AG08395 (cell line): ENCODE data around the gene APP.
A peak's percentile ranks its signal among the peaks of the same experiment; 100 is the strongest.
"Not testable (repeated sequence)": the region's sequence is repeated elsewhere in the genome, so short reads cannot be mapped to it uniquely, and the experiment has no call there.

Source experiments
- DNase-seq: peaks from one replicate; pipeline ENCODE4 v3.0.0; 2012; ENCODE audit warnings: mixed read lengths, low spot score

The APP gene

DNA sequence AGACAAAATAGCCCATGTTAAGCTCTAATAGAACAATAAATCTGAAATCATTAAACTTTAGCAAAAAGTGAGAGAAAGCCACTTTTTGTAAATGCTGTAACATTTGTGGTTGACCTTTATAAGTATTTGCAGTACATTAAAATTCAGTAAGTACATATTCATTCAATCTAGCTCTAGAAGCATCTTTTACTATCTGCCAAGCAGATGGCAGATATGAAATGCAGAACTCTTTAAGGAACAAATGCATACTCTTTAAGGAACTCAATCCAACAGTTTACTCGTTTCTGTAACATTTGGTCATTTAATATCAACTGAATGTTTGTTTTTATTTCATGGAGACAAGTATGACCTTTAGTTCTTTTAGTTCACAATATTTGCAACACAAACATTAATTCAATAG is 150.1 kb downstream of the APP start:
- no peak for DNase-seq

DNA sequence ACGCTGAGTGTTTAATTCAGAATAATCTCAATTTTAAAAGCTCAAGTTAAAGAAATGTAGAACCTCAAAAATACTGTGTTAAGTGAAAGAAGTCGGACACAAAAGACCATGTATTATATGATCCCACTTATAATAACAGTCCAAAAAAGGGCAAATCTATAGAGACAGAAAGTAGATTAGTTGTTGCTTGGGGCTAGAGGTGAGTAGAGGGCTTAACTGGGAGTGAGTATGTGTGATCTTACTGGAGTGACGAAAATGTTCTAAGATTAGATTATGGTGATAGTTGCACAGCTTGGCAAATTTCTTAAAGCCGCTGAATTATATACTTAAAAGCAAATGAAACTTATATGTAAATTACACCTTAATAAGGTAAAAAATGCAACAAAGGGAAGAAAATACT is 150.5 kb downstream of the APP start:
- DNase-seq: no peak

DNA sequence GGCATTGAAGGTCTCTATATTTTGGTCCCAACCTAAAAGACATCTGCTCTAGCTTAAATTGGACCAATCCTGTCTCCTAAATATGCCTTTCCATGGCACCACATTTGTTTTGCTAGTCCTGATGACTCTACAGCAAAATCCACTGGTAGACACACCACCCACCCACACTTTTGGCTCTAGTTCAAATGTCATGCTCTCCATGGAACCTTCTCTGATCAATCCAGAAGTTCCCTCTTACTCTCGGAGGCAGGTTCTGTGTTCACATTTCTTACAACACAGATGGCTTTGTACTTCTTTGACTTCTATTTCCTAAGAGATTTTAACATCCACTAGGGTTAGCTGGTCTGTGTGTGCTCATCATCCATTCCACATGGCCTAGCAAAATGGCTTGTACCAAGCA is 151.3 kb downstream of the APP start:
- DNase-seq: no peak

DNA sequence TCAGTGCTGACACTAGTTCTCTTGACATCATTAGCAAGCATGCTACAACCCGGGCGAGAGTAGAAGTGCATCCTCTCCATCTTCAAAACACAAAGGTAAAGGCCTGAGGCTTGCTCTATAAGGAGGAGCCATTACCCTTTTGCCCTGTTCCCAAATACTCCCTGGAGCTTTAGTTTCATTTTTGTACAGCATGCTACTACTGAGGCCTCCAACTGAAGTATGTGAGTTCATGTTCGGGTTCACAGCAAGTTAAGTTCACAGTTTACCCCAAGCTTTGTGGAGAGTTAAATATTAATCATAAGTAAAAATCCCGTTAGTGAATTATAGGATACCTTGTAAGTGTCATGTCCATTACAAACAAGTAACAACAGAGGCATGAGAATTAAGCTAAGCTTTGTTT is 156.6 kb downstream of the APP start:
- DNase-seq: no peak

DNA sequence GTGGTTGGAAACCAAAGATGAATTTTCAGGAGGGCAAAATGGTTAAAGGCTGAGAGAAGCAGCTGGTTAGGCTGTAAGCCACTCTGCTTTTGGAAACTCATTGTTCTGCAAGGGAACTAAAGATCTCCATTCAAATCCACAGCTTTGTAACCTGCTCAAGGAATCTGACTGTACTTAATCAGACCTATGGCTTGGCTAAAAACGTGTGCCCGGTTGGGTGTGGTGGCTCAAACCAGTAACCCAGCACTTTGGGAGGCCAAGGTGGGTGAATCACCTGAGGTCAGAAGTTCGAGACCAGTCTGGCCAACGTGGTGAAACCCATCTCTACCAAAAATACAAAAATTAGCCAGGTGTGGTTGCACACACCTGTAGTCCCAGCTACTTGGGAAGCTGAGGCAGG is 158.1 kb downstream of the APP start:
- DNase-seq: not testable (repeated sequence)

DNA sequence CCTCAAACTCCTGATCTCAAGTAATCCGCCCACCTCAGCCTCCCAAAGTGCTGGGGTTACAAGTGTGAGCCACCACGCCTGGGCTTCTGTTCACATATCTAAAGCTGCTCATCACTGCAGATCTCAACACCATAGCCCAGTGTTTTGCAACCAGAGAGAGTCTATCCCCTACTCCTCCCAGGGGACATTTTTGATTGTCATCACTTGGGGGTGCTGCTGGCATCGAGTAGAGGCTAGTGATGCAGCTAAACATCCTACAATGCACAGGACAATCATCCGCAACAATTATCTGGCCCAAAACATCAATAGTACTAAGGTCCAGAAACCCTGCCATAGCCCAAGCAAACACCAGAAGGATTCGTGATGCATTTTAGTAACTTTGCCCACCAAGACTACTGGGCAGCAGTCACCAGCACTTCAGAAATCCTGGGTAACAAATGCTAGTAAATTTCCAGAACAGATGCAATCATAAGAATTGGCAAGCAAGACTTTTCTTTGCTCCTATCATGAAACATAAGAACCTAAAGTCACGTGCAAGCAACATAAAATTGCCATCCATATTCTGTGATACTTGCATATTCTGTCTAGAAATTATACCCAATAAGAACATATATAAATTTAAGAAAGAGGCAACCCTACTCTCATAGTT is 159.2 kb downstream of the APP start:
- no peak for DNase-seq

DNA sequence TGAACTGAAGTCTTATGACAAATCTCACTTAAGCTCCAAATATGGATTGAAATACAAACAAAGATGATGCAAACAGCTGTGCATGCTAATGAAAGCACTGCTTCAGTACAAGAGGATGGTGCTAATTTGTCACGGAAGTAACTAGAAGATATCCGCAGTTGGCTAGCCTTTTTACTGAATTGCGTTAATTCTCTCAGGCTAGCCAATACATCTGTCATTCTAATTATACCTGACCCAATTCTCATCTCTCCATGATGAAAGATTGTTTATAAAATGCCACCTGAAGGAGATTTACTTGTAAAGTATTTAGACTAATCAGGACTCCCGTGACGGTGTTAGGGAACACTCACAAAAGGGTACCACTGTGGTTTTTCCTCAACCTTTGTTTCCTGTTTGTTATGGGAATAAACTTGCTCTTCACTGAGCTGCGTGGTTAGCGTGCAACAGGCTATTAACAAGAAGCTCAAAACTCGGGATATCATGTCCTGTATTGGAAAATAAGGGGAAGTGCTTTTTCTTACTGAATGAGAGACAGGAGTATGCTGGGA is 162.5 kb downstream of the APP start:
- peak; percentile 19 for DNase-seq

DNA sequence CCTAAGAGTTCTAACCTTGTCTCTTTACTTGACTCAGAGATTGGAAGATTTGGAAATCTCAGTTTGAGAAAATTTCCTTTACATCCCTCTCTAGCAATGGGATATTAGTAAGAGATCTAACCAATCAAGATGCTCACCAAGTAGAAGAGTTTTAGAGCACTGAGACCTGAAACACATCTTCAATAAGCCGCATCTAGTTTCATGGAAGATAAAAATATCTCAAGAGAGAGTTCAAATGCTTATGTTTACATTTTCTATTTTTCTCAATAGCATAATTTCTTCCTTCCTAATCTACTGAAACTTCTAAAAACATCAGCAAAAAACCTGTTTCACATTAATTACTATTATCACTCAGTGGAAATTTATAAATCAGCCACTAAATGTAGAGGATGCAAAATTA is 165.1 kb downstream of the APP start:
- DNase-seq: no peak

DNA sequence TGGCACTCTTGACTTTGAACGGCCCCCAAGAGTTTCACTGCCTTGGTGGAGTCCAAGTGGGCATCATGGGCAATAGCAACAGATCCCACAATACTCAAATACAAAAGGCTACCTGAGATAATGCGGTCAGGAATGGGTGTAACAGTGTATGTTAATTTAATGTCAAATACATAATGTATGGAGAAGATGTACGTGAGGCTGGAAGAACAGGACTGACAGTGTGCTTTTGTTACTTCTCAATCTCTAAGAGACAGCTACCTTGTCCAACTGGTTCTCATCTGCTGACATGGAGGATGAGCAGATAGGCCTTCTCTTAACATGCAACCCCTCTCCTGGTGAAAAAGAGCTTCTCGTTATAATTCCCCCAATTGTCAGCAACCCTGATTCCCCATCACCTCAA is 167.2 kb downstream of the APP start:
- no peak for DNase-seq

DNA sequence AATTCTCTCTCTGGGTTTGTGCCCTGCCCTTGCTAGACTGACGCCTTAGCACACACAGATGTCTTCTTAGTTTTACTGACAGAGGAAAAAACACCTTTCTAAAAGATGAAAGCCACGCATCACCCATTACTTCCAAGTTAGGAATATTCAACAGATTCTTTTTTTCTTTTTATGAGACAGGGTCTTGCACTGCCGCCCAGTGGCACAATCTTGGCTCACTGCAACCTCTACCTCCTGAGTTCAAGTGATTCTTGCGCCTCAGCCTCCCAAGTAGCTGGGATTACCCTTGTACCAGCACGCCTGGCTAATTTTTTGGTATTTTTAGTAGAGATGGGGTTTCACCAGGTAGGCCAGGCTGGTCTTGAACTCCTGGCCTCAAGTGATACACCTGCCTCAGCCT is 169.2 kb downstream of the APP start:
- DNase-seq: no peak

DNA sequence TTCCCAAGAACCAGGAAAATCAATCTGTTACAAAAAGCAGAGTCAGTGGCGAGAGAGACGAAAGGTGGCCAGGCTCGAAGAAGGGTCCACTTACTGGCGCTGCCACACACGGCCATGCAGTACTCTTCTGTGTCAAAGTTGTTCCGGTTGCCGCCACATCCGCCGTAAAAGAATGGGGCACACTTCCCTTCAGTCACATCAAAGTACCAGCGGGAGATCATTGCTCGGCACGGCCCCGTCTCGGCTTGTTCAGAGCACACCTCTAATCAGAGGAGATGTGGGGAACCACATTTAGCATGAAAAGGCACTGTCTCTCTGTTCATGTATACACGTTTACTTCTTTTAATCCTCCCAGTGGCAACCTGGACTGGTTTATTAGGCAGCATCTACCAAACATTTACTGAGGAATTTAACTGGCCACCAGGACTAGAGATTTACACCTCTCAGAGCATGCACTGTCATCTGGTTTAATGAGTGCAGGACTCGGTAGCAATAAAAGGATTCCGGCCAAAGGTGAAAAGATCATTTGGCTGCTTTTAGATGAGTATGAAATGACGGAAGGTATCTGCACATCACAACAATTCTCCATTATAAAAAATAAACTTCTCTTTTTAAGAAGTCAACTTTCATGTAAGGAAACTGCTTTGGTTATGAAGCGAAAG is 170.5 kb downstream of the APP start:
- DNase-seq: no peak

DNA sequence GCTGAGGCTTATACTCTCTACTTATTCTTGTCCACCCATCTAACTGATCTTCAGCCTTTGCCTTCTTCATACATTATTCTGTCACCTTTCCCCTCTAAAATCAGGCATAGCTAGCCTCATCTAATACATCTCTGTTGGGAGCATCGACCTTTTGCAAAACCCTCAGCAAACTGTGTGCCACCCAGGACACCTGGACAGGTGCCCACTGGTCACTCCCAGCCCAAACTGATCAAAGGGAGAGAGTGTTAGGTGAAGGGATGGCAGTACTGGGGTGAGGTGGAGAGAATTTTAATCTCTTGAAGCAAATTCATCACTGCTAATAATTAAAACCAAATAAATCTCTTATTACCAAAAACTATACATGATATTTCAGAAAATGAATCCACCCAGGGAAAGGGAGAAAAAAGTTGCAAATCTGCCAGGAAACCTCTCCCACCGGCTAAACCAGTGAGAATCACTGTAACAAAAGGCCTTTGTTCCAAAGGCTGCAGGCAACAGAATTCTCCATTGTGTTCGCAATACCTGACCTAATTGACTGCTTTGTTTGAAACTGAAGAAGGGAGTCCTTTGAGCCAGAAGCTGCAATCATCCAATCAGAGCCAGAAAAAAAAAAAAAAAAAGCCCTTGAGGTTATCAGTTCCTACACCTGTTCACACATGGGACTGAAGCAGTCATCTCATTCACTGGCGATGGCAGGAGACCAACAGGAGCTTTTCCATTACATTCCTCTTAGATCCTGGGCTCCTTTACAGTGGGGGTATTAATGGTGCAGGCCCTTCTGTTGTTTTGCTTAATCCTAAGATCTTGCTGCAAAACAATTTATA is 172.6 kb downstream of the APP start:
- no peak for DNase-seq

DNA sequence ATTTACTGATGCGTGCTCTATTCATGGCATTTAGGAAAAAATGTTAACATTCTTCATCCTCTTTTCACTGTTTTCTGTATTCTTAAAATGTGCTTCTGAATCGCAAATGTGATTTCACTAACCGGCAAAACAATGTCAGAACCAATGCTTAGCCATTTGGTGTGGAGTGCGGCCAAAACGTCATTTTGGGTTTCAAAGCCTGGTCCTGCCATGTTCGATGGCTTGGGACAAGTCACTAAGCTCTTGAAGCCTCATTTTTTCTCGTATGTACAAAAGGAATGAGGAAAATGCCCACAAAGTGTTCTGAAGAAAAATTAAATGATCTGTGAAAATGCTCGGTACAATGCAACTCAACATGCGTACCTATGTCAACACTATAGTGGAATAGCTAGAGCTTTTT is 175.3 kb downstream of the APP start:
- no peak for DNase-seq

DNA sequence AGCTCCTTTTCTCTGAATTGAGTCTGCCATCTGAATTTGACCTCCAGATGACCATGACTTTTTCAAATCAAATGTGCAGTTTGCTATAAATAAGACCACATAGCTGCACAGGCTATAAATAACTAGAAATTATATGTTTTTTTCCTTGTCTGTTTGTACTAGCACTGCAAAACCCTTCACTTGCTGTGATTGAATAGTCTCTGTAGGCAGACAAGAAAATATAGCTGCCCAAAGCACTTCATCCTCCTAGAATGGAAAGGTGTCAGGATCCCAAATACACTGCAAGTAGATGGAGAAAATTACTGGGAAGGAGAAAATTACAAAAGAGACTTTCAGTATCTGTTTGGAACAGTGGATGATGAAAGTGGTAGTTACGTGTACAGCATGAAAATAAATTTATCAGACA is 175.8 kb downstream of the APP start:
- DNase-seq: no peak

DNA sequence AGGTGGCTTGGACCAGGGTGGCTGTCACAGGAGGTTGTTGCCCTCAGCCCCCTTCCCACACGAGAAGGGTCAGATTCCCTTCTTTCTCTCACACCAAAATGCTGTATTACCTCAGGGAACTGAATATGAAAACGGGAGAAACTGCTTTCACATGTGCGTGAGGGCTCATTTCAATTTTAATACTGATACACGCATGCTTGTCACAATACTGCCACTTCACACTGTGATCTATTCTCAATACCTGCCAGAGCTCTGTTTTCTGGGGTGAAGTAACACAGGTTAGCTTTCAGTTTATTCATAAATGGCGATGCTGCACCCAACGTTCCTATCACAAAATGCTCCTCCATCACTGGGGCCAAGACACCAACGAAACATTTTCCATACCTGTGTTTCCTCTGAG is 181.8 kb downstream of the APP start:
- DNase-seq: no peak

DNA sequence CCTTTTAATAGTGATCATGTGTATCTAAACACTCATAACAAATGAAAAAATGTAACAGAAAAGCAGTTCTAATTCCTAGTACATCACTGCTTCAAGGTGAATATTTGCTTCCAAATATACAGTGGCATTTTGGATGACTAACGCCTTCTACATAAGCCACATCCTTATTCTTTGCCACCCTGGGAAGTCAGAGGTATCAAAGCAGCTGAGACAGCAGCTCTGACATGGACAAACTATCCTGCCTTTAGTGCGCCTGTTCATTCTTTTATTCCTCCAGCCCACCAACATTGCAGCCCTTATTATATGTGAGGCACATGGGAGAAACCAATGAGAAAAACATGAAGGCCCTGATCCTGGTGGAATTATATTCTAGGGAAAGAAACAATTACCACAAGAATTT is 183.0 kb downstream of the APP start:
- no peak for DNase-seq

DNA sequence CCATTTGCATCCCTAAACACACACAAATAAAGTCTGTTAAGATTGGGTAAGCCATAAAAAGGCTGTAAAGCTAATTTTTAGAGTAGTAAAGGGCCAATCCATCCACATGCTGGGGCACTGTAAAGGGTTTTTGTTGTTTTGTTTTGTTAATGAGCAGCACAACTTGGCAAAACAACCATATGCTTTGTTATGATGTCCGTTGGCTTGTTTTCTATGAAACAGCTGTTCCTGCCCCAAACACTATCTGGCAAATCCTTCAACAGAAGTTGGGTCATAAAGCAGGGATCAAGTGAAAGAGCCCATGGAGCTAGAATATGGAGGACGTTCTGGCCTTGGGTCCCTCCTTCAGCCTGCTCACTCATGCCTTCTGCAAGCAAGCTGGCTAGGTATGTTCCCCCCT is 183.6 kb downstream of the APP start:
- DNase-seq: no peak

DNA sequence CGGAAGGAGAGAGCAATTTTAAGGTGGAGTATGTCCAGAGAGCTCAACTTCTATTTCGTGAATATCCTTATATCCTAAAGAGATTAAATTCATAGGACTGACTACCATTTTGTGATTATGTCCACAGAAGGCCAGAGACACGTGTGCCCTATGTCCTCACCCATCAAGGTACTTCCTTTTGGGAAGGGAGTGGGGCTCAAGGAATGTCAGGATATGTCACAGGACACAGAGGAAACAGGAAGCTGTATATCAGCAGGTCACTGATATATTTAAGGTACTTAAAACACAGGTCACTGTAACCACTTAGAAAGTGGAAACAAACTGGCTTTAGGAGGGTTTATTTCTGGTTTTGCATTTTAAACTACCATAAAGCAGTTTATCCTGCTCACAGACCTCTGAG is 184.6 kb downstream of the APP start:
- no peak for DNase-seq

DNA sequence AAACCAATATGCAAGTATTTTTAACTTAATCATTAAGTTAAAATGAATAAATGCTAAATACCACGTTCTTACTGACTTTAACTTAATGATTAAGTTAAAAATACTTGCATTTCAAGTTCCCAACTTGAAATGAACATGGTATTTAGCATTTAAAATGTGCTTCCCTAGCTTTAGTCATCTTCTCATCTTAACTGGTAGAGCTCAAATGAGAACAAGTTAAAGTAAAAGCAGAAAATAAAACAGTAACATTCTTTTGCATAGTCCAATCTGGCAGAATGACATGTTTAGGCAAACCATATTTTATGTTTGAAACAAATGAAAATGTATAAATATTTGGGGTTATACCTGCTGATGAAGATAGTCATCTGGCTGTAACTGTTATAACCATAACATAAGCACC is 186.0 kb downstream of the APP start:
- no peak for DNase-seq

DNA sequence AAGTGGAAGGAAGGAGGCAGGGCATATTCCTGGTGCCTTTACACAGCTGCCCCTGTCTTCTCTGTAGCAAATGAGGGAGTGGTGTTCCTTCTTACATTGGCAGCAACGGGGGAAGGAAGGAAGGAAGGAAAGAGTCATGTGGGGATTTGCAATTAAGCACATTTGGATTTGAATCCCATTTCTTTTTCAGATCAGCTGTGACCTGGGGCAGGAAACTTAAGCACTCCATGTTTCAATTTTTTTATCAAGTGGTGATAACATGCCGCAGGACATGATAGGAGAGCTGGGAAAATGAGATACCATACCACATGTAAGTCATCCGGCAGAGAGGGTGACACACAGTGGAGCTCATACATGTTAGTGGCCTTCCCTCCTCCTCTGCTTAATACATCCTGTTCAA is 186.8 kb downstream of the APP start:
- DNase-seq: no peak

DNA sequence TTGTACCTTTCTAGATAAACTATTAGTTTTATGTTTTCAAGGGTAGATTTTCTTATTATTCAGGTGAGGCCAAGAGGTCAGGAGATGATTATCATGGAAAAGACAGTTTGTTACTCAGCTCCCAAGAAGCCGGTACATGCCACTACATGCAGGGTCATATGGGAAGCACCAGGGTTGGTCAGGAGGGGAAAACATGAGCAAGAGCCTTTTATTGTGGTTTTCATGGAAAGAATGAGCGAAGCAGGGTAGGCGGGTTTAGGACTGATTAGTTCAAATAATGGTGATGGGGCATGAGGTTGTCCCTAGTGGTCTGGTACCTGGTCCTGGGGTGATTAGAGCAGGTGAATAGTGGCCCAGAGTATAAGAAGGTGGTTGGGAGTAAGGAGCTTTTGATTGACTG is 189.9 kb downstream of the APP start:
- DNase-seq: no peak

DNA sequence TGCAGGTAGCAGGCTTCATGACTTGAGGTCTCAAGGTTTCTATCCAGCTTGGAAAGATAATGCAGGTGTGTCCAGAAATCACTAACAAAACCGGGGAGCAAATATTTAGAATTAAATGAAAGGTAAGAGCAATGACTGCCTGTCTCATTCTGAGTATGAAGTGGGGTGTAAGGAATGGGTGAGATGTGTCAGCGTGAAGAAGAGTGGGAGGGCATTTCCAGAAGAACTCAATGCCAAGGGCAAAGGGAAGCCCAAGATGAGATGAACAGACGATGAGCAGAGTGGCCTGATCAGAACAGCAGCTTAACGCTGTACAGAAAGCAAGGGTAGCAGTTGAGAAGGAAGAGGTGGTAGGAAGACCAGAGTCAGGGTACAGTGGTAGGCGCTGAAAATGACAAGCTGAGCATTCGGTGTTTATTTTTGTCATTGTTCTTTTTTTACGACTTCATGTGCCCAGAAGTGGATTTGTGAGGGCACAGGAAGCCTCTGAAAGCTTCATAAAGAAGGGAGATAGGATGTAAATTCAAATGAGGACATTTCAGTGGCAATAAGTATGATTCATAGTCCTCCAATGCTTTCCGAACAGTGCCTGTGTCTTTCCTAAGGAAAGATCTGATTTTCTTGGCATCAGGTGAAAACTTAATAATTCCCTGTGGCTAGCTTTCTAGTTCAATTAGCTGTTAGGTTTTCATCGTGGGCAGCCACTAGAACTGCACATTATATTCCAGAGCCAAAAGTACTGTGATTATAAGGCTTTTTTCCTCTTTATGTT is 190.5 kb downstream of the APP start:
- no peak for DNase-seq
